ENCODE measurements around the gene TMEM19.
A peak's percentile ranks its signal among the peaks of the same experiment; 100 is the strongest.

TMEM19 gene

GRCh38 chr12:71685914-71686657 lies at the start of gene TMEM19:
TMEM19 (plus strand) TSS chr12:71686082; CDS start chr12:71686681, 599 bp downstream.
- peak; percentile 98 for ATAC-seq

GRCh38 chr12:71636704-71637115 lies 49.2 kb upstream of the TMEM19 start:
- peak; percentile 81 for ATAC-seq
- TF ChIP-seq ZFP30 (CRISPR knock-in tag; IDR thresholded peaks at IDR 0.05) (no peak), RARB (CRISPR knock-in tag; IDR thresholded peaks at IDR 0.05) (no peak), ZFP3 (CRISPR knock-in tag; IDR thresholded peaks at IDR 0.05) (no peak), CREB5 (CRISPR knock-in tag; IDR thresholded peaks at IDR 0.05; ENCODE audit: low read depth) (no peak), TSHZ2 (CRISPR knock-in tag; IDR thresholded peaks at IDR 0.05) (no peak), TCF4 (CRISPR knock-in tag; IDR thresholded peaks at IDR 0.05; ENCODE audit: borderline replicate concordance) (no peak), TOX (CRISPR knock-in tag; IDR thresholded peaks at IDR 0.05; ENCODE audit: borderline replicate concordance) (no peak), SNAI2 (CRISPR knock-in tag; IDR thresholded peaks at IDR 0.05) (no peak), CSDC2 (CRISPR knock-in tag; IDR thresholded peaks at IDR 0.05) (no peak), GLIS3 (CRISPR knock-in tag; IDR thresholded peaks at IDR 0.05) (no peak), OSR1 (CRISPR knock-in tag; IDR thresholded peaks at IDR 0.05) (no peak), ZNF70 (CRISPR knock-in tag; IDR thresholded peaks at IDR 0.05) (no peak), BACH2 (CRISPR knock-in tag; IDR thresholded peaks at IDR 0.05; ENCODE audit: borderline replicate concordance) (no peak), ZNF8 (CRISPR knock-in tag; IDR thresholded peaks at IDR 0.05) (no peak), PATZ1 (CRISPR knock-in tag; IDR thresholded peaks at IDR 0.05; ENCODE audit: borderline replicate concordance) (no peak)

More at GRCh38 chr12:71685914-71686657, at the start of gene TMEM19:
- TF ChIP-seq ZNF565 (CRISPR knock-in tag; conservative IDR thresholded peaks at IDR 0.05; ENCODE audit: low read depth) (no peak), ZFP30 (CRISPR knock-in tag; IDR thresholded peaks at IDR 0.05) (no peak), ZFP3 (CRISPR knock-in tag; IDR thresholded peaks at IDR 0.05) (no peak), TCF4 (CRISPR knock-in tag; IDR thresholded peaks at IDR 0.05; ENCODE audit: borderline replicate concordance) (no peak), ISL1 (CRISPR knock-in tag; IDR thresholded peaks at IDR 0.05) (no peak), PPARA (CRISPR knock-in tag; IDR thresholded peaks at IDR 0.05; ENCODE audit: borderline replicate concordance) (no peak), CREB5 (CRISPR knock-in tag; IDR thresholded peaks at IDR 0.05; ENCODE audit: low read depth) (no peak), ZNF8 (CRISPR knock-in tag; IDR thresholded peaks at IDR 0.05) (no peak), ZNF70 (CRISPR knock-in tag; IDR thresholded peaks at IDR 0.05) (no peak), CSDC2 (CRISPR knock-in tag; IDR thresholded peaks at IDR 0.05) (no peak), ESRRG (CRISPR knock-in tag; IDR thresholded peaks at IDR 0.05) (no peak), ARNTL (CRISPR knock-in tag; IDR thresholded peaks at IDR 0.05; ENCODE audit: borderline replicate concordance, low read depth) (no peak), CSRNP3 (CRISPR knock-in tag; IDR thresholded peaks at IDR 0.05) (no peak), TSHZ2 (CRISPR knock-in tag; IDR thresholded peaks at IDR 0.05) (no peak), TOX (CRISPR knock-in tag; IDR thresholded peaks at IDR 0.05; ENCODE audit: borderline replicate concordance) (no peak), SNAI2 (CRISPR knock-in tag; IDR thresholded peaks at IDR 0.05) (no peak), GLIS3 (CRISPR knock-in tag; IDR thresholded peaks at IDR 0.05) (no peak)
